Suppressor macrophage treated with lipopolysaccharide for 4 hours (primary cell): ENCODE data around the gene CHRM3.
A peak's percentile ranks its signal among the peaks of the same experiment; 100 is the strongest.
"Not testable (repeated sequence)": the region's sequence is repeated elsewhere in the genome, so short reads cannot be mapped to it uniquely, and the experiment has no call there.

ENCODE experiments used
- DNase-seq: peaks from one replicate; pipeline ENCODE4 v3.0.0-alpha.2; 2020

The CHRM3 gene

GRCh38 chr1:239386453-239387303, at the start of gene CHRM3:
Gene CHRM3 (plus strand): TSS chr1:239386568. CDS start chr1:239907452, 520,884 bp downstream.
- peak; percentile 41 for DNase-seq

- DNase-seq: no peak
These were observed 48.5 kb upstream of the CHRM3 start for GRCh38 chr1:239337799-239338430.

- DNase-seq: no peak
These were observed 38.6 kb upstream of the CHRM3 start for GRCh38 chr1:239347776-239348175.

GRCh38 chr1:239348635-239349353, 37.6 kb upstream of the CHRM3 start:
- DNase-seq: no peak

- DNase-seq: no peak
These were observed 36.7 kb upstream of the CHRM3 start for GRCh38 chr1:239349699-239350098.

GRCh38 chr1:239353536-239353935, 32.8 kb upstream of the CHRM3 start:
- DNase-seq: no peak

- no peak for DNase-seq
These were observed 32.1 kb upstream of the CHRM3 start for GRCh38 chr1:239354231-239354630.

- no peak for DNase-seq
These were observed 28.5 kb upstream of the CHRM3 start for GRCh38 chr1:239357867-239358266.

- DNase-seq: no peak
These were observed 25.0 kb upstream of the CHRM3 start for GRCh38 chr1:239361403-239361802.

- DNase-seq: peak; percentile 46
These were observed 22.4 kb upstream of the CHRM3 start for GRCh38 chr1:239363930-239364329.

- DNase-seq: peak; percentile 46
These were observed 19.1 kb upstream of the CHRM3 start for GRCh38 chr1:239367196-239367810.

- no peak for DNase-seq
These were observed 17.8 kb upstream of the CHRM3 start for GRCh38 chr1:239368436-239369109.

- DNase-seq: not testable (repeated sequence)
These were observed 15.5 kb upstream of the CHRM3 start for GRCh38 chr1:239370869-239371268.

GRCh38 chr1:239382666-239383065, 3.7 kb upstream of the CHRM3 start:
- peak; percentile 19 for DNase-seq

GRCh38 chr1:239383714-239384113, 2.7 kb upstream of the CHRM3 start:
- no peak for DNase-seq

GRCh38 chr1:239387304-239388158, 1.2 kb downstream of the CHRM3 start:
- DNase-seq: no peak

GRCh38 chr1:239388159-239388485, 1.8 kb downstream of the CHRM3 start:
- no peak for DNase-seq

GRCh38 chr1:239388578-239388977, 2.2 kb downstream of the CHRM3 start:
- DNase-seq: no peak

- no peak for DNase-seq
These were observed 3.3 kb downstream of the CHRM3 start for GRCh38 chr1:239389703-239390102.

GRCh38 chr1:239392271-239392670, 5.9 kb downstream of the CHRM3 start:
- no peak for DNase-seq

- no peak for DNase-seq
These were observed 7.7 kb downstream of the CHRM3 start for GRCh38 chr1:239394107-239394506.

- DNase-seq: no peak
These were observed 27.5 kb downstream of the CHRM3 start for GRCh38 chr1:239413916-239414315.
